Nasal cavity respiratory epithelium epithelial cell of viscerocranial mucosa (primary cell): ENCODE results near the gene PAXIP1. TPM values are rescaled to one million over a fixed set of nuclear protein-coding genes. Genes with fewer than 3 reads are reported as not detected.

ENCODE experiments used
- total RNA-seq: library from RNA; depleted of rRNA; stranded (reverse); fragments of >200 nt; gene quantifications from 2 replicates; pipeline ENCODE4 v1.2.3, GENCODE V29; 2014

The PAXIP1 gene, protein sequence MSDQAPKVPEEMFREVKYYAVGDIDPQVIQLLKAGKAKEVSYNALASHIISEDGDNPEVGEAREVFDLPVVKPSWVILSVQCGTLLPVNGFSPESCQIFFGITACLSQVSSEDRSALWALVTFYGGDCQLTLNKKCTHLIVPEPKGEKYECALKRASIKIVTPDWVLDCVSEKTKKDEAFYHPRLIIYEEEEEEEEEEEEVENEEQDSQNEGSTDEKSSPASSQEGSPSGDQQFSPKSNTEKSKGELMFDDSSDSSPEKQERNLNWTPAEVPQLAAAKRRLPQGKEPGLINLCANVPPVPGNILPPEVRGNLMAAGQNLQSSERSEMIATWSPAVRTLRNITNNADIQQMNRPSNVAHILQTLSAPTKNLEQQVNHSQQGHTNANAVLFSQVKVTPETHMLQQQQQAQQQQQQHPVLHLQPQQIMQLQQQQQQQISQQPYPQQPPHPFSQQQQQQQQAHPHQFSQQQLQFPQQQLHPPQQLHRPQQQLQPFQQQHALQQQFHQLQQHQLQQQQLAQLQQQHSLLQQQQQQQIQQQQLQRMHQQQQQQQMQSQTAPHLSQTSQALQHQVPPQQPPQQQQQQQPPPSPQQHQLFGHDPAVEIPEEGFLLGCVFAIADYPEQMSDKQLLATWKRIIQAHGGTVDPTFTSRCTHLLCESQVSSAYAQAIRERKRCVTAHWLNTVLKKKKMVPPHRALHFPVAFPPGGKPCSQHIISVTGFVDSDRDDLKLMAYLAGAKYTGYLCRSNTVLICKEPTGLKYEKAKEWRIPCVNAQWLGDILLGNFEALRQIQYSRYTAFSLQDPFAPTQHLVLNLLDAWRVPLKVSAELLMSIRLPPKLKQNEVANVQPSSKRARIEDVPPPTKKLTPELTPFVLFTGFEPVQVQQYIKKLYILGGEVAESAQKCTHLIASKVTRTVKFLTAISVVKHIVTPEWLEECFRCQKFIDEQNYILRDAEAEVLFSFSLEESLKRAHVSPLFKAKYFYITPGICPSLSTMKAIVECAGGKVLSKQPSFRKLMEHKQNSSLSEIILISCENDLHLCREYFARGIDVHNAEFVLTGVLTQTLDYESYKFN
- 6.2 and 11.7 TPM in 2 replicates for total RNA-seq

DNA sequence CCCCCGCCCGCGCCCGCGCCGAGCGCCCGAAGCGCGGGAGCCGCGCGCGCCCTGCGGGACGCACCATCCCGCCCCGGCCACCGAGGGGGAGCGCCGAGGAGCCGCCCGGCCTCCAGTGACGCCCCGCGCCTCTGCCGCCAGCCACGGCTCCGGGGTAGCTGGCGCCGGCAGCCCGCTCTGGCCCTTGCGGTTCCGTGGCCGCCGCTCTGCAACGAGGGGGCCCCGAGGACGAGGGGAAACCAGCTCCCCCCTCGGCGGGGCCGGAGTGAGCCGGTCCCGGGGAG lies at the start of gene PAXIP1:
Gene PAXIP1 (minus strand): TSS at position 33 of the 284 bp plus-strand sequence. CDS start 195 bp downstream, outside the sequence.

Other genes starting within 250 kb of the PAXIP1 start
- gene HTR5A, start 67.2 kb upstream of the PAXIP1 start, total RNA-seq = not detected in 2 replicates